PFSK-1 (cell line): ENCODE data around the gene MMP20. TPM values are rescaled to one million over a fixed set of nuclear protein-coding genes. Genes with fewer than 3 reads are reported as not detected.

Source experiments
- FOXP2 ChIP-seq: optimal IDR thresholded peaks from 2 replicates; pipeline ENCODE3; 2011; ENCODE audit warnings: borderline replicate concordance, control low read depth, inconsistent platforms; ENCODE audit not compliant: insufficient read depth; ENCODE audit errors: extremely low read length, extremely low read depth
- POLR2AphosphoS5 ChIP-seq: IDR thresholded peaks from 2 replicates; pipeline ENCODE4 v1.6.1; 2012; ENCODE audit warnings: low read depth, mild to moderate bottlenecking, control low read depth, low read length, moderate library complexity
- REST ChIP-seq, 2 experiments: IDR thresholded peaks; 2 replicates each; pipeline versions ENCODE4 v1.6.1 to v1.8.0; 2011 to 2012; ENCODE audit warnings: low read depth in 2 of 2, low read length in 2 of 2, control low read depth in 1 of 2, inconsistent platforms in 1 of 2, mild to moderate bottlenecking in 1 of 2, moderate library complexity in 1 of 2; ENCODE audit not compliant: insufficient read depth in 1 of 2
- SIN3A ChIP-seq: IDR thresholded peaks from 2 replicates; pipeline ENCODE4 v1.6.1; 2012; ENCODE audit warnings: mild to moderate bottlenecking, low read length, moderate library complexity, borderline replicate concordance; ENCODE audit not compliant: insufficient read depth
- TAF1 ChIP-seq: IDR thresholded peaks from 2 replicates; pipeline ENCODE4 v1.6.1; 2012; ENCODE audit warnings: low read length, control low read depth, borderline replicate concordance; ENCODE audit not compliant: insufficient read depth
- polyA plus RNA-seq: library from polyadenylated mRNA; unstranded; fragments of >200 nt; gene quantifications from one replicate; pipeline ENCODE4 v1.2.1, GENCODE V29; 2012; ENCODE audit warnings: low read depth, missing spikeins; ENCODE audit not compliant: insufficient read length

MMP20 gene
- polyA plus RNA-seq: not detected

- TF ChIP-seq SIN3A: no peak
- no peak for TF ChIP-seq TAF1
- no peak for TF ChIP-seq REST (IDR thresholded peaks at IDR 0.05; ENCODE audit: insufficient read depth in 1 of 2, low read depth in 2 of 2, low read length in 2 of 2)
- no peak for TF ChIP-seq POLR2AphosphoS5
- no peak for TF ChIP-seq FOXP2
These were observed at the start of gene MMP20 for GRCh38 chr11:102625177-102625576. TSS of gene MMP20 (minus strand) at chr11:102625332. CDS start at chr11:102625319, 13 bp downstream.

- no peak for TF ChIP-seq TAF1
- no peak for TF ChIP-seq SIN3A
- TF ChIP-seq POLR2AphosphoS5: no peak
- no peak for TF ChIP-seq REST (IDR thresholded peaks at IDR 0.05; ENCODE audit: insufficient read depth in 1 of 2, low read depth in 2 of 2, low read length in 2 of 2)
- no peak for TF ChIP-seq FOXP2
These were observed 44.5 kb upstream of the MMP20 start for GRCh38 chr11:102669664-102670063.

GRCh38 chr11:102666331-102666957, 41.3 kb upstream of the MMP20 start:
- no peak for TF ChIP-seq REST (IDR thresholded peaks at IDR 0.05; ENCODE audit: insufficient read depth in 1 of 2, low read depth in 2 of 2, low read length in 2 of 2)
- TF ChIP-seq POLR2AphosphoS5: no peak
- no peak for TF ChIP-seq FOXP2
- no peak for TF ChIP-seq SIN3A
- TF ChIP-seq TAF1: no peak

GRCh38 chr11:102664001-102664752, 39.0 kb upstream of the MMP20 start:
- no peak for TF ChIP-seq FOXP2
- no peak for TF ChIP-seq POLR2AphosphoS5
- TF ChIP-seq TAF1: no peak
- TF ChIP-seq REST (IDR thresholded peaks at IDR 0.05; ENCODE audit: insufficient read depth in 1 of 2, low read depth in 2 of 2, low read length in 2 of 2): no peak
- no peak for TF ChIP-seq SIN3A
